Measurements from ENCODE around the gene MMP14.

MMP14 gene

GRCh38 chr14:22842211-22843122 is 6.1 kb downstream of the MMP14 start:
- Histone ChIP-seq H3K9me3 (ENCODE audit: control insufficient read depth, low read length) (no peaks in the 10 kb centered on the region), H3K4ac (ENCODE audit: low read depth in 1 of 2, low read length in 2 of 2) (no peak overlapping the region), H3K4me1 (ENCODE audit: control insufficient read depth, insufficient read depth, low read depth, low read length) (peaks cover 34% of the 10 kb centered on the region), H3K27me3 (ENCODE audit: control insufficient read depth in 1 of 2, insufficient read depth in 1 of 2, low read length in 2 of 2) (no peaks in the 10 kb centered on the region), H4K8ac (ENCODE audit: low read length) (no peak overlapping the region), H2BK12ac (ENCODE audit: low read length in 2 of 2) (no peak overlapping the region), H3K27ac (ENCODE audit: low read length, poor library complexity, severe bottlenecking) (no peak overlapping the region), H3K4me2 (ENCODE audit: low read length, poor library complexity, severe bottlenecking) (no peak overlapping the region), H3K14ac (ENCODE audit: low read length in 2 of 2) (no peak overlapping the region), H3K18ac (ENCODE audit: low read depth in 1 of 2, low read length in 2 of 2) (no peak overlapping the region), H3K36me3 (ENCODE audit: control insufficient read depth in 1 of 2, insufficient read depth in 2 of 2, low read depth in 1 of 2, low read length in 2 of 2) (peaks cover 74 to 85% of the 10 kb centered on the region in 2 experiments), H3K23ac (ENCODE audit: low read length in 2 of 2) (no peak overlapping the region), H2BK15ac (ENCODE audit: low read depth, poor library complexity, severe bottlenecking) (no peak overlapping the region), H3K9ac (ENCODE audit: low read length) (peak overlapping the region; percentile 100), H2AFZ (ENCODE audit: low read depth, low read length) (no peak overlapping the region), H2AK5ac (ENCODE audit: low read length, severe bottlenecking) (no peak overlapping the region), H3K79me1 (replicated peaks; ENCODE audit: low read length, poor library complexity, severe bottlenecking) (peaks cover 28% of the 10 kb centered on the region), H2BK120ac (ENCODE audit: low read depth, low read length) (no peak overlapping the region), H2BK5ac (ENCODE audit: low read depth, low read length, poor library complexity, severe bottlenecking) (no peak overlapping the region), H4K91ac (ENCODE audit: low read length) (no peak overlapping the region), H3K4me3 (ENCODE audit: insufficient read depth in 1 of 2, low read depth in 1 of 2, low read length in 2 of 2) (peak overlapping the region; percentile 33 to 39)
- 98% methylated on average over 24 of the region's 28 CpGs for WGBS
- no peak for DNase-seq

- peak overlapping the region in 1 of 2 experiments; percentile 39 for H3K4me3 ChIP-seq (ENCODE audit: insufficient read depth in 1 of 2, low read depth in 1 of 2, low read length in 2 of 2)
These were observed 6.9 kb downstream of the MMP14 start for GRCh38 chr14:22843123-22843925.

GRCh38 chr14:22844221-22845102 is 8.1 kb downstream of the MMP14 start:
- Histone ChIP-seq H3K18ac (ENCODE audit: low read depth in 1 of 2, low read length in 2 of 2) (no peak overlapping the region), H2AFZ (ENCODE audit: low read depth, low read length) (no peak overlapping the region), H3K9me3 (ENCODE audit: control insufficient read depth, low read length) (no peaks in the 10 kb centered on the region), H2BK15ac (ENCODE audit: low read depth, poor library complexity, severe bottlenecking) (no peak overlapping the region), H2AK5ac (ENCODE audit: low read length, severe bottlenecking) (no peak overlapping the region), H3K27ac (ENCODE audit: low read length, poor library complexity, severe bottlenecking) (no peak overlapping the region), H3K4ac (ENCODE audit: low read depth in 1 of 2, low read length in 2 of 2) (no peak overlapping the region), H3K4me1 (ENCODE audit: control insufficient read depth, insufficient read depth, low read depth, low read length) (peaks cover 43% of the 10 kb centered on the region), H3K23ac (ENCODE audit: low read length in 2 of 2) (no peak overlapping the region), H3K4me3 (ENCODE audit: insufficient read depth in 1 of 2, low read depth in 1 of 2, low read length in 2 of 2) (no peak overlapping the region), H3K14ac (ENCODE audit: low read length in 2 of 2) (no peak overlapping the region), H2BK12ac (ENCODE audit: low read length in 2 of 2) (no peak overlapping the region), H3K27me3 (ENCODE audit: control insufficient read depth in 1 of 2, insufficient read depth in 1 of 2, low read length in 2 of 2) (no peaks in the 10 kb centered on the region), H3K79me1 (replicated peaks; ENCODE audit: low read length, poor library complexity, severe bottlenecking) (peaks cover 28% of the 10 kb centered on the region), H3K9ac (ENCODE audit: low read length) (peak overlapping the region; percentile 100), H4K91ac (ENCODE audit: low read length) (no peak overlapping the region), H3K36me3 (ENCODE audit: control insufficient read depth in 1 of 2, insufficient read depth in 2 of 2, low read depth in 1 of 2, low read length in 2 of 2) (peaks cover 78% of the 10 kb centered on the region in 2 experiments), H4K8ac (ENCODE audit: low read length) (no peak overlapping the region), H2BK120ac (ENCODE audit: low read depth, low read length) (no peak overlapping the region), H3K4me2 (ENCODE audit: low read length, poor library complexity, severe bottlenecking) (no peak overlapping the region), H2BK5ac (ENCODE audit: low read depth, low read length, poor library complexity, severe bottlenecking) (no peak overlapping the region)
- 94% methylated on average over 22 of the region's 22 CpGs for WGBS
- no peak for DNase-seq

More at GRCh38 chr14:22843123-22843925, 6.9 kb downstream of the MMP14 start:
- 94% methylated on average over 20 of the region's 21 CpGs for WGBS
- H2BK5ac ChIP-seq (ENCODE audit: low read depth, low read length, poor library complexity, severe bottlenecking): no peak overlapping the region
- H2BK15ac ChIP-seq (ENCODE audit: low read depth, poor library complexity, severe bottlenecking): no peak overlapping the region
- H3K4me1 ChIP-seq (ENCODE audit: control insufficient read depth, insufficient read depth, low read depth, low read length): peaks cover 42% of the 10 kb centered on the region
- no peak overlapping the region for H3K23ac ChIP-seq (ENCODE audit: low read length in 2 of 2)
- no peak overlapping the region for H4K8ac ChIP-seq (ENCODE audit: low read length)
- peak overlapping the region; percentile 100 for H3K9ac ChIP-seq (ENCODE audit: low read length)
- no peak overlapping the region for H4K91ac ChIP-seq (ENCODE audit: low read length)
- H2AFZ ChIP-seq (ENCODE audit: low read depth, low read length): no peak overlapping the region
- H3K4me2 ChIP-seq (ENCODE audit: low read length, poor library complexity, severe bottlenecking): no peak overlapping the region
- H3K14ac ChIP-seq (ENCODE audit: low read length in 2 of 2): no peak overlapping the region
- H3K27me3 ChIP-seq (ENCODE audit: control insufficient read depth in 1 of 2, insufficient read depth in 1 of 2, low read length in 2 of 2): no peaks in the 10 kb centered on the region
- DNase-seq: no peak
- H3K27ac ChIP-seq (ENCODE audit: low read length, poor library complexity, severe bottlenecking): no peak overlapping the region
- H2BK120ac ChIP-seq (ENCODE audit: low read depth, low read length): no peak overlapping the region
- no peaks in the 10 kb centered on the region for H3K9me3 ChIP-seq (ENCODE audit: control insufficient read depth, low read length)
- no peak overlapping the region for H2BK12ac ChIP-seq (ENCODE audit: low read length in 2 of 2)
- H3K4ac ChIP-seq (ENCODE audit: low read depth in 1 of 2, low read length in 2 of 2): no peak overlapping the region
- peaks cover 28% of the 10 kb centered on the region for H3K79me1 ChIP-seq (replicated peaks; ENCODE audit: low read length, poor library complexity, severe bottlenecking)
- H3K18ac ChIP-seq (ENCODE audit: low read depth in 1 of 2, low read length in 2 of 2): no peak overlapping the region
- H3K36me3 ChIP-seq (ENCODE audit: control insufficient read depth in 1 of 2, insufficient read depth in 2 of 2, low read depth in 1 of 2, low read length in 2 of 2): peaks cover 78 to 84% of the 10 kb centered on the region in 2 experiments
- no peak overlapping the region for H2AK5ac ChIP-seq (ENCODE audit: low read length, severe bottlenecking)
